ENCODE results near the gene METRN. TPM values are rescaled to one million over a fixed set of nuclear protein-coding genes. Genes with fewer than 3 reads are reported as not detected.
A peak's percentile ranks its signal among the peaks of the same experiment; 100 is the strongest.
"Not testable (repeated sequence)": the region's sequence is repeated elsewhere in the genome, so short reads cannot be mapped to it uniquely, and the experiment has no call there.

METRN gene
- total RNA-seq, 1 donor from 2014 or later = 18.3 TPM

- H3K36me3 ChIP-seq (ENCODE audit: control insufficient read depth in 3 of 3, insufficient read depth in 3 of 3, low read length in 3 of 3) = no peaks in the 10 kb centered on the region
- no peak overlapping the region for H3K4me3 ChIP-seq (ENCODE audit: low read length in 3 of 3)
- H3K27ac ChIP-seq (ENCODE audit: low read depth, low read length) = no peak overlapping the region
- peaks cover 0 to 13% (median 7%) of the 10 kb centered on the region in 3 donors for H3K4me1 ChIP-seq (ENCODE audit: control insufficient read depth in 3 of 3, insufficient read depth in 3 of 3, low read length in 3 of 3)
- H3K9ac ChIP-seq (ENCODE audit: low read depth in 1 of 3, low read length in 3 of 3) = no peak overlapping the region
- H3K9me3 ChIP-seq (ENCODE audit: control insufficient read depth in 3 of 3, low read length in 3 of 3) = no peaks in the 10 kb centered on the region
- H3K27me3 ChIP-seq (ENCODE audit: control insufficient read depth in 3 of 3, insufficient read depth in 3 of 3, low read length in 3 of 3) = peaks cover 71 to 79% (median 73%) of the 10 kb centered on the region in 3 donors
Observed at GRCh38 chr16:708019-708418, 6.9 kb upstream of the METRN start.

GRCh38 chr16:708959-709358 is 6.0 kb upstream of the METRN start:
- Histone ChIP-seq H3K36me3 (ENCODE audit: control insufficient read depth in 3 of 3, insufficient read depth in 3 of 3, low read length in 3 of 3) (no peaks in the 10 kb centered on the region), H3K27ac (ENCODE audit: low read depth, low read length) (no peak overlapping the region), H3K4me1 (ENCODE audit: control insufficient read depth in 3 of 3, insufficient read depth in 3 of 3, low read length in 3 of 3) (peaks cover under 1 to 14% (median 7%) of the 10 kb centered on the region in 3 donors), H3K27me3 (ENCODE audit: control insufficient read depth in 3 of 3, insufficient read depth in 3 of 3, low read length in 3 of 3) (peaks cover 64 to 73% (median 67%) of the 10 kb centered on the region in 3 donors), H3K9me3 (ENCODE audit: control insufficient read depth in 3 of 3, low read length in 3 of 3) (no peaks in the 10 kb centered on the region), H3K4me3 (ENCODE audit: low read length in 3 of 3) (no peak overlapping the region), H3K9ac (ENCODE audit: low read depth in 1 of 3, low read length in 3 of 3) (no peak overlapping the region)

- Histone ChIP-seq H3K27ac (ENCODE audit: low read depth, low read length) (no peak overlapping the region), H3K4me1 (ENCODE audit: control insufficient read depth in 3 of 3, insufficient read depth in 3 of 3, low read length in 3 of 3) (peaks cover 9 to 21% (median 9%) of the 10 kb centered on the region in 3 donors), H3K4me3 (ENCODE audit: low read length in 3 of 3) (no peak overlapping the region), H3K36me3 (ENCODE audit: control insufficient read depth in 3 of 3, insufficient read depth in 3 of 3, low read length in 3 of 3) (no peaks in the 10 kb centered on the region), H3K27me3 (ENCODE audit: control insufficient read depth in 3 of 3, insufficient read depth in 3 of 3, low read length in 3 of 3) (peaks cover 55 to 66% (median 60%) of the 10 kb centered on the region in 3 donors), H3K9ac (ENCODE audit: low read depth in 1 of 3, low read length in 3 of 3) (no peak overlapping the region), H3K9me3 (ENCODE audit: control insufficient read depth in 3 of 3, low read length in 3 of 3) (no peaks in the 10 kb centered on the region)
Observed at GRCh38 chr16:709566-710499, 5.1 kb upstream of the METRN start.

- no peak overlapping the region for H3K27ac ChIP-seq (ENCODE audit: low read depth, low read length)
- peaks cover 52 to 61% (median 58%) of the 10 kb centered on the region in 3 donors for H3K27me3 ChIP-seq (ENCODE audit: control insufficient read depth in 3 of 3, insufficient read depth in 3 of 3, low read length in 3 of 3)
- no peak overlapping the region for H3K9ac ChIP-seq (ENCODE audit: low read depth in 1 of 3, low read length in 3 of 3)
Observed at GRCh38 chr16:710500-711075, 4.3 kb upstream of the METRN start.

GRCh38 chr16:711084-711483 is 3.8 kb upstream of the METRN start:
- Histone ChIP-seq H3K4me3 (ENCODE audit: low read length in 3 of 3) (no peak overlapping the region), H3K27me3 (ENCODE audit: control insufficient read depth in 3 of 3, insufficient read depth in 3 of 3, low read length in 3 of 3) (peaks cover 52 to 61% (median 58%) of the 10 kb centered on the region in 3 donors), H3K36me3 (ENCODE audit: control insufficient read depth in 3 of 3, insufficient read depth in 3 of 3, low read length in 3 of 3) (no peaks in the 10 kb centered on the region), H3K9ac (ENCODE audit: low read depth in 1 of 3, low read length in 3 of 3) (no peak overlapping the region), H3K27ac (ENCODE audit: low read depth, low read length) (no peak overlapping the region), H3K9me3 (ENCODE audit: control insufficient read depth in 3 of 3, low read length in 3 of 3) (no peaks in the 10 kb centered on the region), H3K4me1 (ENCODE audit: control insufficient read depth in 3 of 3, insufficient read depth in 3 of 3, low read length in 3 of 3) (peaks cover 11 to 28% (median 13%) of the 10 kb centered on the region in 3 donors)

More at GRCh38 chr16:710500-711075, 4.3 kb upstream of the METRN start:
- H3K4me1 ChIP-seq (ENCODE audit: control insufficient read depth in 3 of 3, insufficient read depth in 3 of 3, low read length in 3 of 3) = peaks cover 9 to 24% (median 9%) of the 10 kb centered on the region in 3 donors
- H3K9me3 ChIP-seq (ENCODE audit: control insufficient read depth in 3 of 3, low read length in 3 of 3) = no peaks in the 10 kb centered on the region
- H3K4me3 ChIP-seq (ENCODE audit: low read length in 3 of 3) = no peak overlapping the region
- no peaks in the 10 kb centered on the region for H3K36me3 ChIP-seq (ENCODE audit: control insufficient read depth in 3 of 3, insufficient read depth in 3 of 3, low read length in 3 of 3)

- Histone ChIP-seq H3K36me3 (ENCODE audit: control insufficient read depth in 3 of 3, insufficient read depth in 3 of 3, low read length in 3 of 3) (no peaks in the 10 kb centered on the region), H3K27me3 (ENCODE audit: control insufficient read depth in 3 of 3, insufficient read depth in 3 of 3, low read length in 3 of 3) (peaks cover 46 to 54% (median 52%) of the 10 kb centered on the region in 3 donors), H3K9ac (ENCODE audit: low read depth in 1 of 3, low read length in 3 of 3) (no peak overlapping the region), H3K4me1 (ENCODE audit: control insufficient read depth in 3 of 3, insufficient read depth in 3 of 3, low read length in 3 of 3) (peaks cover 17 to 31% (median 20%) of the 10 kb centered on the region in 3 donors), H3K4me3 (ENCODE audit: low read length in 3 of 3) (no peak overlapping the region), H3K9me3 (ENCODE audit: control insufficient read depth in 3 of 3, low read length in 3 of 3) (no peaks in the 10 kb centered on the region), H3K27ac (ENCODE audit: low read depth, low read length) (no peak overlapping the region)
Observed at GRCh38 chr16:711548-712320, 3.2 kb upstream of the METRN start.

- Histone ChIP-seq H3K4me1 (ENCODE audit: control insufficient read depth in 3 of 3, insufficient read depth in 3 of 3, low read length in 3 of 3) (peaks cover 17 to 32% (median 20%) of the 10 kb centered on the region in 3 donors), H3K27me3 (ENCODE audit: control insufficient read depth in 3 of 3, insufficient read depth in 3 of 3, low read length in 3 of 3) (peaks cover 35 to 45% (median 44%) of the 10 kb centered on the region in 3 donors)
- H3K4me3 ChIP-seq (ENCODE audit: low read length in 3 of 3); H3K36me3 ChIP-seq (ENCODE audit: control insufficient read depth in 3 of 3, insufficient read depth in 3 of 3, low read length in 3 of 3); H3K9me3 ChIP-seq (ENCODE audit: control insufficient read depth in 3 of 3, low read length in 3 of 3); H3K9ac ChIP-seq (ENCODE audit: low read depth in 1 of 3, low read length in 3 of 3); H3K27ac ChIP-seq (ENCODE audit: low read depth, low read length): not testable (repeated sequence)
Observed at GRCh38 chr16:712740-713250, 2.1 kb upstream of the METRN start.

- Histone ChIP-seq H3K9ac (ENCODE audit: low read depth in 1 of 3, low read length in 3 of 3) (no peak overlapping the region), H3K27ac (ENCODE audit: low read depth, low read length) (no peak overlapping the region), H3K4me1 (ENCODE audit: control insufficient read depth in 3 of 3, insufficient read depth in 3 of 3, low read length in 3 of 3) (peaks cover 19 to 34% (median 25%) of the 10 kb centered on the region in 3 donors), H3K27me3 (ENCODE audit: control insufficient read depth in 3 of 3, insufficient read depth in 3 of 3, low read length in 3 of 3) (peaks cover 22 to 32% (median 31%) of the 10 kb centered on the region in 3 donors), H3K9me3 (ENCODE audit: control insufficient read depth in 3 of 3, low read length in 3 of 3) (no peaks in the 10 kb centered on the region), H3K4me3 (ENCODE audit: low read length in 3 of 3) (no peak overlapping the region), H3K36me3 (ENCODE audit: control insufficient read depth in 3 of 3, insufficient read depth in 3 of 3, low read length in 3 of 3) (peaks cover 0 to 2% (median 0%) of the 10 kb centered on the region in 3 donors)
Observed at GRCh38 chr16:714079-714478, 839 bp upstream of the METRN start.

- peak overlapping the region; percentile 23 to 74 (median 33) for H3K9ac ChIP-seq (ENCODE audit: low read depth in 1 of 3, low read length in 3 of 3)
- peaks cover 10 to 17% (median 15%) of the 10 kb centered on the region in 3 donors for H3K27me3 ChIP-seq (ENCODE audit: control insufficient read depth in 3 of 3, insufficient read depth in 3 of 3, low read length in 3 of 3)
- peak overlapping the region; percentile 38 to 76 (median 66) for H3K4me3 ChIP-seq (ENCODE audit: low read length in 3 of 3)
- peaks cover 32 to 44% (median 33%) of the 10 kb centered on the region in 3 donors for H3K4me1 ChIP-seq (ENCODE audit: control insufficient read depth in 3 of 3, insufficient read depth in 3 of 3, low read length in 3 of 3)
- no peaks in the 10 kb centered on the region for H3K9me3 ChIP-seq (ENCODE audit: control insufficient read depth in 3 of 3, low read length in 3 of 3)
- H3K27ac ChIP-seq (ENCODE audit: low read depth, low read length) = no peak overlapping the region
- peaks cover 0 to 2% (median 0%) of the 10 kb centered on the region in 3 donors for H3K36me3 ChIP-seq (ENCODE audit: control insufficient read depth in 3 of 3, insufficient read depth in 3 of 3, low read length in 3 of 3)
Observed at GRCh38 chr16:715477-716199, 720 bp downstream of the METRN start.

All from skeletal muscle tissue (tissue), 4 donors.